Retinal pigment epithelial cell (primary cell): ENCODE results near the gene PRDM16.

Experiments used
- DNase-seq: peaks from one replicate; pipeline ENCODE4 v3.0.0-alpha.2; 2010; ENCODE audit warnings: low read depth
- H3K4me3 ChIP-seq: 2 replicates; pipeline ENCODE4 v1.5.1; 2011; ENCODE audit warnings: mild to moderate bottlenecking, low read length, control low read depth, moderate library complexity
- TF ChIP-seq, protein P1 (sequence below): conservative IDR thresholded peaks from 2 replicates; pipeline ENCODE4 v1.5.1; 2011; ENCODE audit warnings: low read depth, low read length, control low read depth, inconsistent platforms

The PRDM16 gene

DNA sequence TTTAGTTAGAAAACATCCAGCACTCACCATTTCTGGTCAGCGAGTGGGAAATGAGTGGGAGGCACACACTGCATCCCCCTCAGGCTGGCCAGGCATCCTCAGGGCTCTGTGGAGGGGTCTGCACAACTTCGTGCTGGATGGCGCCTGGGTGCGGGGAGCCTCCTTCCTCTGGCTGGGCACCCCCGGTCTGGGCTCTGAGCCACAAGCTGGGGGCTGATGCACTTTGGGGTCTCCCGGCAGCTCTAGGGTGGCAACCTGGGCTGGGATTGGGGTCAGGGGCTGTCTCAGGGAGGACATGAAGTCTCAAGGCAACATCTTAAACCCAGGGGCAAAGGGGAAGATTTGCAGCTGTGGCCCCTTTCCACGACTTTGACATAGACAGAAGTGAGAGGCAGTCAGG lies 23.5 kb downstream of the PRDM16 start:
- H3K4me3 ChIP-seq, result no peak overlapping the region
- TF ChIP-seq, protein P1, sequence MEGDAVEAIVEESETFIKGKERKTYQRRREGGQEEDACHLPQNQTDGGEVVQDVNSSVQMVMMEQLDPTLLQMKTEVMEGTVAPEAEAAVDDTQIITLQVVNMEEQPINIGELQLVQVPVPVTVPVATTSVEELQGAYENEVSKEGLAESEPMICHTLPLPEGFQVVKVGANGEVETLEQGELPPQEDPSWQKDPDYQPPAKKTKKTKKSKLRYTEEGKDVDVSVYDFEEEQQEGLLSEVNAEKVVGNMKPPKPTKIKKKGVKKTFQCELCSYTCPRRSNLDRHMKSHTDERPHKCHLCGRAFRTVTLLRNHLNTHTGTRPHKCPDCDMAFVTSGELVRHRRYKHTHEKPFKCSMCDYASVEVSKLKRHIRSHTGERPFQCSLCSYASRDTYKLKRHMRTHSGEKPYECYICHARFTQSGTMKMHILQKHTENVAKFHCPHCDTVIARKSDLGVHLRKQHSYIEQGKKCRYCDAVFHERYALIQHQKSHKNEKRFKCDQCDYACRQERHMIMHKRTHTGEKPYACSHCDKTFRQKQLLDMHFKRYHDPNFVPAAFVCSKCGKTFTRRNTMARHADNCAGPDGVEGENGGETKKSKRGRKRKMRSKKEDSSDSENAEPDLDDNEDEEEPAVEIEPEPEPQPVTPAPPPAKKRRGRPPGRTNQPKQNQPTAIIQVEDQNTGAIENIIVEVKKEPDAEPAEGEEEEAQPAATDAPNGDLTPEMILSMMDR, result no peak

DNA sequence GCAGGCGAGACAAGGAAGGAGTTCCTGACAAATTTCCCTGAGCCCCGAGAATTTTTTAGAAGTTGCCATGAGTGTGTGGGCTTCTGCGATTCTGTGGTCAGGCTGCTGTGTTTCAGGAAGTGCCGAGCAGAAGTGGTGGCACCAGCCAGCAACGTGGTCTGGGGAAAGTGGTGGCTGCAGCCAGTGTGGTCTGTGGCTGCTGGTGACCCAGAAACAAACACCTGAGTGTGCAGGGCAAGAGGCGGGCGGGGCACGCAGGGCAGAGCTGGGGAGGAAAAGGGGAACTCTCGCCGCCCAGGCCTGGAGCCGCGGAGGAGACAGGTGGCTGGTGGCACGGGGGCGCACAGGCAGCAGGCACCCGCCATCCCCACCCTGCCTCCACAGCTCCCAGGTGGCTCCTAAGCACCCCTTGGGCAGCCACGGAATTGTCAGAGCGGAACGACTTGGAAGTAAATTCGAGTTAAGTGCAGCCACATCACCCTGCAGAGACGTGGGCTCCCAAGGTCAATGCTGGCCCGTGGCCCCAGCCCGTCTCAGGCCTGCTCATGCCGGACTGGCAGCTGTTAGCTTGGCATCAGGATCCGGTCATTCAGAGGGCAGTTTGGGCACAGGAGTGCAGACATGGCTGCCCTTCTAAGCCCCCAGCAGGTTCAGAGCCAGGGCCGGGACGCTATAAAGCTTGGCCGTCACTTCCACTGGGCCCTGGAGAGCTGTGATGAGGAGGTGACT lies 25.1 kb downstream of the PRDM16 start:
- no peak overlapping the region for H3K4me3 ChIP-seq
- no peak for DNase-seq
- TF ChIP-seq, protein P1, result no peak

More for the DNA sequence above, 23.5 kb downstream of the PRDM16 start:
- no peak for DNase-seq

- TF ChIP-seq, protein P1, result no peak
Observed at GRCh38 chr1:3094863-3095780, 26.1 kb downstream of the PRDM16 start.

DNA sequence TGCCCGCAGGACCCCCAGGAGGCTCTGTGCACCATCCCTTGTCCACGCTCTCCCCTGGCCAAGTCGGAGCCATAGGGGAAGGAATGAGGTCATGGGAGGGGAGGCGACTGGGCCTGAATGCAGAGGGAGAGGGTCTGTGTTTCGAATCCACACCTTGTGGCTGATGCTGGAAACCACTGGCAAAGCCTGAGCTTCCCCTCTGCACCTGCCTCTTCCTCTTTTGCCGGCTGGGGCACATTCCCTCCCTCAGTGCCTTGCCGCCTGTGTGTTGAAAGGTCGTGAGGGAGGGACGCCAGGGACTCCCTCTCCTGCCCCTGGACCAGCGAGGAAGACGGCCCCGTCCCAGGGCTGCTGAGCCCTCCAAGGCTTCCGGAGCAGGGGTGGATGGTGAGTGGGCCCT lies 27.3 kb downstream of the PRDM16 start:
- TF ChIP-seq, protein P1, result no peak
- DNase-seq, result no peak
- H3K4me3 ChIP-seq, result no peak overlapping the region

More at GRCh38 chr1:3094863-3095780, 26.1 kb downstream of the PRDM16 start:
- H3K4me3 ChIP-seq, result no peak overlapping the region
- DNase-seq, result no peak

DNA sequence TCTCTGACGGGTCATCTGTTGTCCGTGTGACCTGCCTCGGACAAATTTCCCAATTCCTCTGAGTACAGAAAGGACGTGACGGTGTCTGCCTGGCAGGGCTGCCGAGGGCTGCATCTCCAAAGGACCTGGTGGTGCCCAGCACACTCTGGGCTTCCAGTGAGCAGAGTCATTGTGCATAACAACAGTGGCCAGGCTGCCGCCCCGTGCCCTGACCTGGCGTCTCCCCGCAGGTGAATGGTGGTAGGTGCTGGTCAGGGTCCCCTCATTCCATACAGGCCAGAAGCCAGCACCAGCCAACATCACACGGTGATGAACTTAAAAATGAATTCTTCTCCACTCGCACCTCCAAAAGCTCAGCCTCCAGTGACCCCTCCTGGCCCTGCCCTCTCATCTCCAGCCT lies 28.2 kb downstream of the PRDM16 start:
- H3K4me3 ChIP-seq, result no peak overlapping the region
- TF ChIP-seq, protein P1, result no peak
- no peak for DNase-seq

DNA sequence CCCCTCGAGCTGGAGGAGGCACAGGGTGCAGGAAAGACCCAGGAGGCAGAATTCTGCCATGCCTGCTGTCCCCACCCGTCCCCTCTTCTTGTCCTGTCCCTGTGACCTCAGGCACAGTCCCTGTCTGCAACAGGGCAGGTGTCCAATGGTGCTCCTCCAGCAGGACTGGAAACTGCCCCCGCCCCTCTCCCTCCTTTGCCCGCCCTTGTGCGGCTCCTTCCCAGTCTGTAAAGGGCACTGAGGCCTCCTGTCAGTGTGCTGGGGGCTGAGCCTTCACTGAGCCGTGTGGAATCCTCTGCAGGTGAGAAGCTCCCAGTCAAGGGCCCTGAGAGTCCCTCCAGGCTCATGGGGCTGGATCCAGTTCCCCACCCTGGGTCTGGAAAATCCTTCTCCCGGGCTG lies 28.9 kb downstream of the PRDM16 start:
- TF ChIP-seq, protein P1, result no peak
- H3K4me3 ChIP-seq, result no peak overlapping the region
- no peak for DNase-seq
